Astrocyte of the spinal cord (primary cell): ENCODE results near the gene SMYD3.

Experiments
- DNase-seq: peaks from one replicate; pipeline ENCODE4 v3.0.0; 2011; ENCODE audit warnings: low read depth, low spot score
- H3K4me3 ChIP-seq: 2 replicates; pipeline ENCODE4 v1.5.1; 2011; ENCODE audit warnings: low read depth, mild to moderate bottlenecking, low read length, moderate library complexity
- in situ Hi-C: cut with HindIII; loops from 2 replicates; pipeline ENCODE4 v1.10.0; 2017; ENCODE audit warnings: low sequenced_read_pairs
- TF ChIP-seq, protein P1 (sequence below): IDR thresholded peaks from 2 replicates; pipeline ENCODE4 v1.5.1; 2012; ENCODE audit warnings: low read depth, mild to moderate bottlenecking, low read length, inconsistent platforms

SMYD3 gene

GRCh38 chr1:246462986-246463385 lies 44.1 kb downstream of the SMYD3 start:
- in situ Hi-C loops, result no loop called here
- no peak overlapping the region for H3K4me3 ChIP-seq
- TF ChIP-seq, protein P1, sequence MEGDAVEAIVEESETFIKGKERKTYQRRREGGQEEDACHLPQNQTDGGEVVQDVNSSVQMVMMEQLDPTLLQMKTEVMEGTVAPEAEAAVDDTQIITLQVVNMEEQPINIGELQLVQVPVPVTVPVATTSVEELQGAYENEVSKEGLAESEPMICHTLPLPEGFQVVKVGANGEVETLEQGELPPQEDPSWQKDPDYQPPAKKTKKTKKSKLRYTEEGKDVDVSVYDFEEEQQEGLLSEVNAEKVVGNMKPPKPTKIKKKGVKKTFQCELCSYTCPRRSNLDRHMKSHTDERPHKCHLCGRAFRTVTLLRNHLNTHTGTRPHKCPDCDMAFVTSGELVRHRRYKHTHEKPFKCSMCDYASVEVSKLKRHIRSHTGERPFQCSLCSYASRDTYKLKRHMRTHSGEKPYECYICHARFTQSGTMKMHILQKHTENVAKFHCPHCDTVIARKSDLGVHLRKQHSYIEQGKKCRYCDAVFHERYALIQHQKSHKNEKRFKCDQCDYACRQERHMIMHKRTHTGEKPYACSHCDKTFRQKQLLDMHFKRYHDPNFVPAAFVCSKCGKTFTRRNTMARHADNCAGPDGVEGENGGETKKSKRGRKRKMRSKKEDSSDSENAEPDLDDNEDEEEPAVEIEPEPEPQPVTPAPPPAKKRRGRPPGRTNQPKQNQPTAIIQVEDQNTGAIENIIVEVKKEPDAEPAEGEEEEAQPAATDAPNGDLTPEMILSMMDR, result no peak
- no peak for DNase-seq

DNA sequence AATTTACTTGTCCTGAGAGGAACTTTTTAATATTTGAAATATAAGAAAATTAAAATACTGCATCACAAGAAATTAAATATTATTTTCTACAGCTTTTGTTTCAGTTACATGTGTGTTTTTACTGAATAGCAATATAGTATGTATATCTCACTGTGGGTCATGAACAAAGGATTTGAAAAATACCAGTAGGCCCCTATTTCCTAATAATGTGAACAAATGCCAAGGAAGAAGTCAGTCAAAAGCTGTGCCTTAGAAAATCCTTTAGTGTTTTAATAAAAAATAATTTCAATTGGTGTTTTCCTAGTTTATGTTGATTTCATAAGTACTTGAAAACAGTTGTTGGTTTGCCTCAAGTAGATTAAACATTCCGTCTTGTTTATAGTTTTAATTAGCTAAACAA lies 46.7 kb downstream of the SMYD3 start:
- in situ Hi-C loops, result no loop called here
- DNase-seq, result no peak
- no peak overlapping the region for H3K4me3 ChIP-seq
- TF ChIP-seq, protein P1, result no peak

DNA sequence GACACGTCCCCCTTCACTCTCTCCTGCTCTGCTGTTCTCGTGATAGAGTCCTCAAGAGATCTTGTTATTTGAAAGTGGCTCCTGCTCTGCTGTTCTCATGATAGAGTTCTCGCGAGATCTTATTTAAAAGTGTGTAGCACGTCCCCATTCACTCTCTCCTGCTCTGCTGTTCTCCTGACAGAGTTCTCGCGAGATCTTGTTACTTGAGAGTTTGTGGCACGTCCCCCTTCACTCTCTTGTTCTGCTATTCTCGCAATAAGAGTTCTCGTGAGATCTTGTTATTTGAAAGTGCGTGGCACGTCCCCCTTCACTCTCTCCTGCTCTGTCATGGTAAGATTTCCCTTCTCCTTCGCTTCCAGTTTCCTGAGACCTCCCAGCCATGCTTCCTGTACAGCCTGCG lies 47.9 kb downstream of the SMYD3 start:
- no peak overlapping the region for H3K4me3 ChIP-seq
- DNase-seq, result no peak
- TF ChIP-seq, protein P1, result no peak
- in situ Hi-C loops, result no loop called here

DNA sequence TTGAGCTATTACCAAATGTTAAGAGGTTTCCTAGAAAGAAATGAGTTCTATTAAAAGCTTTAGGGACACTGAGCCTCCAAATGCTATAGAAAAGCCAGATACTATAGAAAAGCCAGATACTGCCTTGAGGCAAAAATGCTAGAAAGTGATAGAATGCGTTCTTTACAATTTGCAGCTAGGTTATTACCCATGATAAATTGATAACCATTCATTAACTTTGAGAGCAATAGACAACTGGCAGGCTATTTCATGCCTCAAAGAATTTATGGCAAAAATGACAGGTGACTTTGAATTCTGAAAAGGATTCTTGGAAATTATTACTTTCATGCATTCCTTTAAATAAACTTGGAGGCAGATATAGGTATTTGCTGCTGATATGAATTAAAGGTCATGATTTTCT lies 51.6 kb downstream of the SMYD3 start:
- no peak overlapping the region for H3K4me3 ChIP-seq
- in situ Hi-C loops, result no loop called here

GRCh38 chr1:246454655-246455054 lies 52.4 kb downstream of the SMYD3 start:
- no peak overlapping the region for H3K4me3 ChIP-seq
- in situ Hi-C loops, result no loop called here
- TF ChIP-seq, protein P1, result no peak
- DNase-seq, result no peak

More for the DNA sequence above, 51.6 kb downstream of the SMYD3 start:
- DNase-seq, result no peak
- TF ChIP-seq, protein P1, result no peak

GRCh38 chr1:246450611-246451251 lies 56.3 kb downstream of the SMYD3 start:
- peak; percentile 43 for DNase-seq
- H3K4me3 ChIP-seq, result no peak overlapping the region
- in situ Hi-C loops, result no loop called here
- TF ChIP-seq, protein P1, result peak; percentile 49

DNA sequence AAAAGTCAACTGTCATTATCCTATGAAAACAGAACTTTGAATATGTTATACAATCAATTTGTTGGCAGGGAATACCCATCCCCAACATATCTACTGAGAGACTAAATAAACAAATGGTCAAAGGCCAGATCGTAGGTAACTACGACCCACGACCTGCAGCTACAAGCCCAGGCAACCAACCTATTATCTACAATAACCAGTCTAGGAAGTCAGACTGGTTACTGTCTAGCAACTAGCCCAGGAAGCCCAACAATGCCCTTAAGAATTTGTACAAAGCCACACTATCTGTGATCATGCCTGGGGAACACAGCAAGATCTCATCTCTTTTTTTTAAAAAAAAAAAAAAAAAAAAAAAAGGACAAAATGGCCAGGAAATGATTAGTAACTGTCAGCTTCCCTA lies 58.7 kb downstream of the SMYD3 start:
- in situ Hi-C loops, result no loop called here
- no peak overlapping the region for H3K4me3 ChIP-seq
- TF ChIP-seq, protein P1, result no peak
- no peak for DNase-seq
